Glomerular endothelial cell (primary cell): ENCODE results near the gene MFF. TPM values are rescaled to one million over a fixed set of nuclear protein-coding genes. Genes with fewer than 3 reads are reported as not detected.
A peak's percentile ranks its signal among the peaks of the same experiment; 100 is the strongest.

Source experiments
- DNase-seq: peaks from one replicate; pipeline ENCODE4 v3.0.0-alpha.2; 2011; ENCODE audit warnings: low read depth, low spot score; ENCODE audit errors: extremely low read depth
- total RNA-seq: library from RNA; depleted of rRNA; stranded (reverse); fragments of >200 nt; gene quantifications from 2 replicates; pipeline ENCODE4 v1.2.3, GENCODE V29; 2015

Gene MFF
- total RNA-seq, 1 donor from 2014 or later, result 96.4 TPM

DNA sequence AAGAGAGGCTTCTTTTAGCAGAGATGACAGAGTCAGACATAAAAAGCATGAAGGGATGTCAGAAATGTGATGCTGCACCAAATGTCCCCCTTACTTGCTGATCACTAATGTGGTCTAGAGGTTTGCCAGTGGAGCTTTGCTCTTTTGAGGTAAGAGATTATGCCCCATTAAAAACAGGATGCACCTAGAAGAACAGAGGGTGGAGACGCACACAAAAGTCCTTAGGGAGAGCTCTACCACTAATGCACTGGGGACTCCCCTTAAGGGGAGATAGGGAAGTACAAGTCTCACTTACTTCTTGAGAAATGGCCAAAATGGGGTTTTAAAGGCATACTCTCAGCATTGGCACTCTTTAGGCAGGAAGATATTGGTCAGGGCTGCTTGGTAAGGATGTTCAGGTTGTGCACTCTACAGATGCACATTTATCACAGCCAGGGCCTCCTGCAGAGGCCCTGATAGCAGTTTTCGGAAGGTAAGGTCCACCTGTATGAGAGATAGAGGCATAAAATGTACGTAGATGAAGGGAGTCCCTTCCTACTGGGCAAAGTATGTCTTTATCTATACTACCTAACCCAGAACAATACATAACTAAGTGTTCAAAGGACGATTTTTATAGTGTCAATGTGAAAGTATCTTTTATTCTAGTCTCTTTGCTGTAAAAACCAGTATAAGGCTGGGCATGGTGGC, 79.7 kb downstream of the MFF start:
- DNase-seq, result no peak

DNA sequence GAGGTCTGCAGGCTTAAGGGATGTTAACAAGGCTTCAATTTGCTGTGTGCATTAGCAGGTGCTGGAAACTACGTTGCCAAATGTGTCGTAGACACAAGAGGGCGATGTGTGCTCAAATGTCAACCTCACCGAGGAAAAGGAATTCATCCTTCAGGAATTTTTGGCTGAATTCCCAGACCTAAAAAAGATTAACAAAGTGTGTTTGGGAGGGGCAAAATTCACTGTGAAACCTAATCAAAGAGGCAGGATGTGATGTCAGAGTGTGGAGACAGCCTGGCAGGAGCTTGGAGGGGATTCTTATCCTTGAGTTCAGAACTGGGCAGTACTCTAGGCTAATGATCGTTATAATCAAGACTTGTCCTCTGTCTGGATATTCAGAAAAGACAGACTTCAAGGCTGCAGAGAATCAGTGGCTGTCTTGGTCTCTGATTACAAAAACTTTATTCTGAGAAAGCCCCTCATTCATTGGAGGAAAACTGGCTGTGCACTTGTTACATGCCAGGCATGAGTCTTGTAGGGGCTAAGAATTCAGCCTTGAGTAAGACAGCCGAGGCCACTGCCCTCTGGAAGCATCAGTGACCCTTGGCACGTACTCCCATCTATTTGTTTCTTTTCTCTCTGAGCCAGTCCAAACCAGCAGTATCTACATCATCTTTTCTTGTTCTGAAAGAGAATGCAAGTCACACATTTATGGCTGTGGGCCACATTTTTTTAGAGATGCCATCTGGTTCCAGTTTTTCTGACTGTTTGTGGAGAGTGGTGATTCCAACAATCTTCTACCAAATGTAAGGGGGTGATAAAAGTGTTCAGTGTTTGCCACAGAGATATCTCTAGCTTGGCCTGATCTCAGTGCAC, 81.4 kb downstream of the MFF start:
- DNase-seq, result peak; percentile 99

Other genes starting within 250 kb of the MFF start
- under 0.01 and 0.12 TPM in 2 replicates for gene COL4A4, start 161.0 kb upstream of the MFF start, total RNA-seq
- gene COL4A3, start 160.6 kb upstream of the MFF start, total RNA-seq, result not detected in 2 replicates
- not detected in 2 replicates for gene TM4SF20, start 54.1 kb downstream of the MFF start, total RNA-seq
- gene SCYGR1, start 62.7 kb downstream of the MFF start, total RNA-seq, result not detected in 2 replicates
- gene AGFG1, start 146.9 kb downstream of the MFF start, total RNA-seq, result 62.4 and 68.7 TPM in 2 replicates